Epidermal melanocyte (primary cell): ENCODE data around the gene N4BP2L2.
"Not testable (repeated sequence)": the region's sequence is repeated elsewhere in the genome, so short reads cannot be mapped to it uniquely, and the experiment has no call there.

Experiments used
- DNase-seq: peaks from one replicate; pipeline ENCODE4 v3.0.0; 2011; ENCODE audit warnings: low spot score; ENCODE audit not compliant: insufficient read length

The N4BP2L2 gene

GRCh38 chr13:32538621-32539246 lies at the start of gene N4BP2L2:
TSS of gene N4BP2L2 (minus strand) at chr13:32538795. CDS start at chr13:32537027, 1,768 bp downstream.
- peak; percentile 89 for DNase-seq

GRCh38 chr13:32587811-32588170 lies 49.2 kb upstream of the N4BP2L2 start:
- no peak for DNase-seq

- no peak for DNase-seq
Observed at GRCh38 chr13:32587011-32587810, 48.6 kb upstream of the N4BP2L2 start.

- DNase-seq = peak; percentile 80
Observed at GRCh38 chr13:32586080-32586900, 47.7 kb upstream of the N4BP2L2 start, which contains the start of gene PDS5B. TSS of gene PDS5B (plus strand) at chr13:32586452. CDS start at chr13:32648773, 62,321 bp downstream.

- DNase-seq = no peak
Observed at GRCh38 chr13:32585550-32586079, 47.0 kb upstream of the N4BP2L2 start.

GRCh38 chr13:32582991-32583390 lies 44.4 kb upstream of the N4BP2L2 start:
- DNase-seq = no peak

- no peak for DNase-seq
Observed at GRCh38 chr13:32582281-32582680, 43.7 kb upstream of the N4BP2L2 start.

GRCh38 chr13:32581177-32581786 lies 42.7 kb upstream of the N4BP2L2 start:
- DNase-seq = no peak

- no peak for DNase-seq
Observed at GRCh38 chr13:32577032-32577431, 38.4 kb upstream of the N4BP2L2 start.

GRCh38 chr13:32575687-32576086 lies 37.1 kb upstream of the N4BP2L2 start:
- DNase-seq = not testable (repeated sequence)

GRCh38 chr13:32560842-32561241 lies 22.2 kb upstream of the N4BP2L2 start:
- DNase-seq = not testable (repeated sequence)

GRCh38 chr13:32555613-32556012 lies 17.0 kb upstream of the N4BP2L2 start:
- DNase-seq = no peak

GRCh38 chr13:32553720-32554119 lies 15.1 kb upstream of the N4BP2L2 start:
- no peak for DNase-seq

GRCh38 chr13:32549788-32550187 lies 11.2 kb upstream of the N4BP2L2 start:
- DNase-seq = no peak

- DNase-seq = no peak
Observed at GRCh38 chr13:32548837-32549236, 10.2 kb upstream of the N4BP2L2 start.

GRCh38 chr13:32545083-32545482 lies 6.5 kb upstream of the N4BP2L2 start:
- no peak for DNase-seq

- no peak for DNase-seq
Observed at GRCh38 chr13:32542221-32542620, 3.6 kb upstream of the N4BP2L2 start.

GRCh38 chr13:32538143-32538620 lies 413 bp downstream of the N4BP2L2 start:
- DNase-seq = no peak

GRCh38 chr13:32537580-32538142 lies 934 bp downstream of the N4BP2L2 start:
- no peak for DNase-seq

- DNase-seq = no peak
Observed at GRCh38 chr13:32535748-32536147, 2.8 kb downstream of the N4BP2L2 start.

- no peak for DNase-seq
Observed at GRCh38 chr13:32535115-32535514, 3.5 kb downstream of the N4BP2L2 start.
